NCI-H2107 (cell line): ENCODE measurements around the gene TECPR2.

Source experiments
- DNase-seq: peaks from one replicate; lab custom pipeline; 2025; lab: John Stamatoyannopoulos, UW

Gene TECPR2

DNA sequence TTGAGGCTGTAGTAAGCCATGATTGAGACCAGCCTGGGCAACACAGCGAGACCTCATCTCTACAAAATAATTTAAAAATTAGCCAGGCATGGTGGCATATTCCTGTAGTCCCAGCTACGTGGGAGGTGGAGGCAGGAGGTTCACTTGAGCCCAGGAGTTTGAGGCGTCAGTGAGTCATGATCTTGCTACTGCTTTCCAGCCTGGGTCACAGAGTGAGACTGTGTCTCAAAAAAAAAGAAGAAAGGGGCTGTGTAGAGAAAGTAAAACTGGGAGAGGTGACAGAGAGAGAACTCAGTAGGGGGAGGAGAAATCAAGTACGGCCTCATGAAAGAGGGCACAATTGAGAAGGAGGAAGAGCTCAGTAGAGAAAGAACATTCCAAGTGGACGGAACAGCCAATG, 12.4 kb downstream of the TECPR2 start:
- no peak for DNase-seq

DNA sequence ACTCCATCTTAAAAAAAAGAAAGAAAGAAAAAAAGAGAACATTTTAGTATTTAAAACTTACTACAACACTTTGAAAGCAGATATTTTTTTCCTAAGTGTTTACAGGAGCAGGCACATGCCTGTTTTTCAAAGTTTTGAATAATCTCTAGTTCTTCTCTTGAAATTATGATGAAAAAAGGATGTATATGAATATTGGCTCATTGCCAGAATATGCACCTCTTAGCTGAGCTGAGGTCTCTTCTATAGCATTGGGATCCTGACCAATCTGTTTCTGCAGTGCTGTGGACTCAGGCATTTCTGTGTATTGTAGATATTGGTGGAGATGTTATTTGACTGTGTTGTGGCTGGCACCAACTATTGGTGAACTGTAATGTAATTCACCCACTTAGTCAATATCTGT, 15.0 kb downstream of the TECPR2 start:
- DNase-seq, result no peak

DNA sequence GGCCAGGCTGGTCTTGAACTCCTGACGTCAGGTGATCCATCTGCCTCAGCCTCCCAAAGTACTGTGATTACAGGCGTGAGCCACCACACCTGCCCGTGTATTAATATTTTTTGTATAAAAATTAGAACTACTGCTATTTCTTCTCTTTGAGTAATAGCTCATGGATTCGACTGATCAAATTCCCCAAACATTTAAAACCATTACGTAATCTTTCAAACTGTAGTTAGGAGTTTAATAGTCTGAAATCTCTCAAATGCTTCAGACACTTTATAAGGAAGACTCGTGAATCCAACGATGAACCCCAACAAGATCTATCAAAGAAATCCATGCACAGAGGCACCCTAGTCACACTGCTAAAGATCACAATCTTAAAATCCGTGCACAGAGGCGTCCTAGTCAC, 16.1 kb downstream of the TECPR2 start:
- no peak for DNase-seq

DNA sequence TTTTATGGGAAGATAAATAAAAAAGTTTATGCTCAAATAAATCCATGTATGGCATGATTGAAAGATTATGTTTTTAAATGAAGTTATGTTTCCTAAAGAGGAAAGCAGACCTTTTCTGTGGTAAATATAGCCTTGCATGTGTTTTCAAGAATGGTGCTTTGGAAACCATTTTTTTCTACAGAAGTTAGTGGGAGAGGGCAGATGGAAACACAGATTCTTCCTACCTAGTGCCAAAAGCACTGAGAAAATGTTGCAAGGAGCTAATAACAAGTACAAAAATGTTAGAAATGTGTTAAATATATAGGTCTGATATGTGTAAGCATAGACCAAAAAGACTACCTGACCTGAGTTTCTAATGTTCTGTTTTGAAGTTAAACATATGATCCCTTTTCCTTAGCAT, 24.3 kb downstream of the TECPR2 start:
- no peak for DNase-seq

DNA sequence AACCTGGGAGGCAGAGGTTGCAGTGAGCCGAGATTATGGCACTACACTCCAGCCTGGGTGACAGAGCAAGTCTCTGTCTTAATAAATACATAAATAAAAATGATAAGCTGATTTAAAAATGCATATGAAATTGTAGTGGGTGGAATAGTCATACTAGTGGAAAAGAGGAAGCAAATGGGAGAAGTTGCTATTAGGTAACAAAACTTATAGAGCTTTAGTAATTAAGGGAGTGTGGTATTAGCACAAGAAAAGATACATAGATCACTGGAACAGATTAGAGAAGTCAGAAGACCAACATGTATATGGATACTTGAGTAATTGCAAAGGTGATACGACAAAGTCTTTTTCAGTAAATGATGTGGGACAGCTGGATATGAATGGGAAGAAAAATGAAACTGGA, 26.5 kb downstream of the TECPR2 start:
- no peak for DNase-seq

DNA sequence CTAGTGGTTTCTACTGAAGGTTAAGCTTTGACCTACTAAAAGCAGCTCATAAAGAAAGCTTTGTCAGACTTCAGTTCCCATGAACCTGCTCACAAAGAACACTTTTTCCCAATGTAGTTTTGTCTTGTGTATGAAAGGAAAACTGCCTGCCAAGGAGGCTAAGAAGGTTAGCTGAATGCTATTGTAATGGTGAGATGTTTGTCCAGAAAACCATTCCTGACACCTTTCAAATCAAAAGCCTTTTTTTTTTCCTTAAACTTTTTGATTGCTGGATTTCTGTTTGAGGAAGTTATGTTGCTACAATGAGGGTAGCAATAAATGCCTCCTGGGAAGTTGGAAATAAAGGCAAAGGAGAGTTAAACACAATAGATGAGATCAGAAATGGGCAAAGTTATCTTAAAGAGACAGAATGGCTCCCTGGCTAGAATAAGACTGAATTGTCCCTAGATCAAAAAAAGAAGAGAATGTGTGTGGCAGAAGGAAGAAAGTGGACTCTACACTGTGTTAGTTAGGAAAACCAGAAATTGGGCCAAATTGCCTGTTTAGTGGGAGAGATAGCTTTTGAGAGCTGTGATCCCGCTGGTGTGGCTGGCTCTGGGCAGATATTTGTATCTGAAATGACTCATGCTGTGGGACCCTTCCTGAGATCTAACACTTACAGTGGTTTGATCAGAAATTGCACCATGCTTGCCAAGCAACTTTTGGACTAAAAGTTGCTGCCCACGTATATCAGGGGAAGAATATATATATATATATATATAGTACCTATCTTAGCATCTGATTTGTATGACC, 27.5 kb downstream of the TECPR2 start:
- no peak for DNase-seq

DNA sequence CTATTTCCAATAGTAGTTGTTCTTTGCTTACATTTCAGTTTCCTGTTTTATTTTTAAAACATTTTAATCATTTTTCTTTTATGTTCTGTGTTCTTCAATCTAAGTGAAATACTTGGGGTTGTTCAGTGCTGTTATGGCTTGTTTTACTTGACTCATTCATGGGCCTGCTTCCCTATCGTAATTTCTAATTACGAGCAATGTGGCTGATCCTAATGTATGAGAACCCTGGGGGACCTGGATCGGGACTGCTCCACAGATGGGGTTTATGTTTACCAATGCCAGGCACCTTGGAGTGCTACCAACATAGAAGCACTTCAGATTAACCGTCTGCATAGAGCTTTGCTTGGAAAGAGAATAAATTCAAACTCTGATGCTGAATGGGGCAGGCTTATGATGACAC, 29.8 kb downstream of the TECPR2 start:
- DNase-seq, result no peak

DNA sequence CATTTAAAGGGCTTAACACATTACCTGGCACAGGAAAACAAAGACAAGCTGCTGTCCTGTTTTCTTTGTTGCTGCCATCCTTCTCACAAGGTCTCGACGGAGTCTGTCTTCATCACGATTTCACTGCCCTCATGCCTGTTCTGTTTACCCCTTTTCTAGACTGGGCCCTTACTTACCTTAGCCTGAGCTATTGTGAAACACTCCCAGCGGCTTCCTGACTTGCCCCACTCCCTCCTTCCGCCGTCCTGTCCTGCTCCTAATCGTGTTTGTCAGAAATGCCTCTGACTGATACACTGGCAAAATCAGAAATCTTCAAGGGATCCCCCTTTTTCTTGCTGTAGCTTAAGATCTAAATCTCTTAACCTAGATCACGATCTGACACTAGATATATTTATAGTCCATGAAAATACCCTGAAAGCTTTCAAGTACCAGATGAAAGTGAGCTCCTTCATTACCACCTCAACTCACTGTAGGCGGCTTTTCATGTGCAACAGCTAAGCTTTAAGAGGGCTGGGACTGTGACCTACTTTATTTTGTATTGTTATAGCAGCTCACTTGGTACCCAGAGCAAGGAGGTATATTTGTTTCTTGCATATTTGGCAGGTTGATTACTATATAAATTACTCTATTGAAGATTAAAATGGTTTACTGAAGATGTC, 32.1 kb downstream of the TECPR2 start:
- DNase-seq, result no peak

DNA sequence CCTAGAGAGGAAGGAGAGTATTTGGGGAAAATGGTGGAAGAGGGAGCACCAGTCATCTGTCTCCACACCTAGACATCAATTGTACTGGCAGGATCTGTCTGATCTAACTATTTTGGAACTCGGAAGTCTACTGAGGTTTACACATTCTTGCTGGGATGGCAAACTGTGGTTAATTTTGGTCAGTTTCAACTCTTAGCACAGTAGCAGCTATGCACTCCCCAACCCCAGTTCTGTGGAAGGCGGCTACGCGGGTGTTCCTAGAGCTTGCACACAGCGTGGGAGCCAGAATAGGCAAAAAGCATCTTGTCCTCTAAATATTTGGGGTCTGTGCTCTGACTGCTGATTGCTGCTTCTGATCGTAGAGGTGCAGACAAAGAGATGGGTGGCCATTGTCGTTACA, 33.8 kb downstream of the TECPR2 start:
- no peak for DNase-seq

DNA sequence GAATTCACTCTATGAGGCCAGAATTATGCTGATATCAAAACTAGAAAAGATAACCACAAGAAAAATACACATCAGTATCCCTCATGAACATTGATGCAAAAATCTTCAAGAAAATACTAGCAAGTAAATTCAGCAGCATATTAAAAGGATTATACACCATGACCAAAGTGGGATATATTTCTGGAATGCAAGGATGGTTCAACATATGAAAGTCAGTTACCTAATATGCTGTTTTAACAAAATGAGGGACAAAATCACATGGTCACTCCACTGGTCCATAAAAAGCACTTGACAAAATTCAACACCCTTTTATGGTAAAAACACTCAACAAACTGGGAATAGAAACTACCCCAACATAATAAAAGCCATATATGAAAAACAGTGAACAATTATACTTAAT, 40.3 kb downstream of the TECPR2 start:
- no peak for DNase-seq

DNA sequence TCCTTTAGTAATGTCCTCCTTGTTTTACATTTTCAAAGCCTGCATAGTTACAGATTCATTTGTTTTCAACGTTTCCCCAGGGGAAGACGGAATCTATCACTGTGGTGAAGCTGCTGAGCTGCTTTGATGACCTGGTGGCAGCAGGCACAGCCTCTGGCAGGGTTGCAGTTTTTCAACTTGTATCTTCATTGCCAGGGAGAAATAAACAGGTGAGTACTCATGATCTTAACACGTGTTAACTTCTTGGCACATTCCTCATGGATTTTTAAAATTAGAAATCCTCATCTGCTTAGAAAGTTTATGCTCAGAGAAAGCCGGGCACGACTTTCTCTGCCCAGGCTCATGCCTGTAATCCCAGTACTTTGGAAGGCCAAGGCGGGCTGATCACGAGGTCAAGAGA, 44.5 kb downstream of the TECPR2 start:
- DNase-seq, result no peak

DNA sequence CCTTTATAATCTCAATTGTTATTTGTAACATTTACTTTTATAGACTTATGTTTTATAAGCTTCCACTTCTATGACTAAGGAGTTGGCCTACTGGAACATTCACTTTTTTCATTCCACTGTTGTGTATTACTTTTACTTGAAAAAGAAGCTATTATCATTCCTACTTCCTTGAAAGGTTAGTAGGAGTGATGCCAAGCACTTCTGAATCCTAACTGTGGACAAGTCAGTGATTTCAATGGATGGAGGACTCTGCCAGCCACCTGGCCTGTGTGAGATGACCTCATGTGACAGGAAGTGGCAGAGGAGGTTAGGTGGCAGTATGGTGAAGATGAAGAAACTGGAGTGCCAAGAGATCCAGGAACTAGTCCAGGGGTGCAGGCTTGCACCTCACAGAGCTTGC, 46.0 kb downstream of the TECPR2 start:
- DNase-seq, result no peak

DNA sequence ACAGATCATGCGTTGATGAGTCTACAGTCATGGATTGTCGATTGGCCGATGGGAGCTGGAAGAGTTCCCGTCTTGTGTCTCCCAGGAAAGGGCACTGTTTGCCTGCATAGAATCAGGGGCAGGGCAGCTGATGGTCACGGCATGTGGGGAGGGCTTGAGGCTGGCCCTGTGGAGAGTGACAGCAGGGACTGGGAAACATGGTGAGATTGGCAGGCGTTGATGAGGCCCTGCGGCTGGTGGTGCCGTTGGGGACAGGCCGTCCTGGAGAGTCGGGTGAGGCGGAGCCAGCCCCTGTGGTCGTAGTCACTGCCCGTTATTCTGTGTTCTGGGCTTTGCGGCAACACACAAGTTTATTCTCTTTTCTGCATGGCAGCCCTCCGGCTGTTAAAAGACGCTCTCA, 52.9 kb downstream of the TECPR2 start:
- no peak for DNase-seq

DNA sequence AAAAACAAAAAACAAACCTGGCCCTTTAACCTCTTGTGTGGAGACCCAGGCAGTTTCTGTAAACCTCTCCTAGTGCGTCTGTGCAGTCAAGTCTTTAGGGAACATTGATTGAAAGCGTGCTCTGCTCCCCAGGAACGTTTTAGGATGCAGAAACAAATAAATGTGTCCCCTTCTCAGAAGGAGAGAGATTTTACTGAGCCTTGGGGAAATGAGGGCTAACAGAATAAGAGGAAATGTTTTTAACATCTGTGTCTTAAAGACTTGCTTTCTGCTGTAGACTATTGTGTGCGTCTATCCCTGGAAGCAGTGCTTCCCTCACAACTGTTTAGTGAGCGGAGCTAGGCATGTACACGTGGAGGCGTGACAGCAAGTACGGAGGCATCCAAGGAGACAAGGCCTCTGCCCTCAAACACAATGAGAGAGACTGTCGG, 54.3 kb downstream of the TECPR2 start:
- DNase-seq, result no peak

DNA sequence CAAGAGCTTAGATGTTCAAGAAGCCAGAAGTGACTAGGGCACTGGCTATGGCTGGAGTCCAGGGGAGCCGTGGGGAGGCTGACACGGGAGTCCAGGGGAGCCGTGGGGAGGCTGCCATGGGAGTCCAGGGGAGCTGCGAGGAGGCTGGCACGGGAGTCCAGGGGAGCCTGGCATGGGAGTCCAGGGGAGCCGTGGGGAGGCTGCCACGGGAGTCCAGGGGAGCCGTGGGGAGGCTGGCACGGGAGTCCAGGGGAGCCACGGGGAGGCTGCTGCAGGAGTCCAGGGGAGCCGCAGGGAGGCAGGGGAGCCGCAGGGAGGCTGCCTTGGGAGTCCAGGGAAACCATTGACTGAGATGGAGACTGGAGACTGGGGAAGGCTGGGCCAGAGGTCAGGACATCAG, 54.9 kb downstream of the TECPR2 start:
- no peak for DNase-seq

DNA sequence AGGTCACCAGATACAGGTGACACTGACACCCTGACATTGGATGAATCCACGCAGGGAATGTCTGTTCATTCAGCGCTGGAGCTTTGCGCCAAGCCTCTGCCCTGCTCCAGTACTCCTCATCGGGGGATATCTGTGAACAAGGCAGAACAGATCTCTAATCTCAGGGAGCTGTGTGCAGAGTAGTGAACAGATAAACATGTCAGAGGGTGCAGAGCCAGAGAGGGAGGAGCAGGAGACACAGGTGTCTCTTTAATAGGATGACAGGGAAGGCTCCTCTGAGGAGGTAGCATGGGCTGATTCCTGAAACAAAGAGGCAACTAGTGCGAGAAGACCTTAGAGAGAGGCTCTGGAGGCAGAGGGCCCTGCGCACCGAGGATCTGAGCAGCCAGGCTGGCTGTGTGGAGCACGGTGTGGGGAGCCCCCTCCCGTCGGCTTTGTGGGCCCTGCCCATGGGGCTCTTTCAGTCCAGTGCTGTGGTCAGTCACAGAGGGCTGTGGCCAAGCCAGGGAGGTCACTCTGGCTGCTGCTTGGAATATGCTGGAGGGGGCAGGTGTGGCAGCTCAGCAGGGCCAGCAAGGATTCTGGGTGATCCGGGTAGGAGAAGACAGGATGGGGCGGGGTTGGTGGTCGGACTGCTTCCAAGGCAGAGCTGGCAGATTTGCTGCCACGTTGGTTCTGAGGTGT, 55.6 kb downstream of the TECPR2 start:
- DNase-seq, result no peak

DNA sequence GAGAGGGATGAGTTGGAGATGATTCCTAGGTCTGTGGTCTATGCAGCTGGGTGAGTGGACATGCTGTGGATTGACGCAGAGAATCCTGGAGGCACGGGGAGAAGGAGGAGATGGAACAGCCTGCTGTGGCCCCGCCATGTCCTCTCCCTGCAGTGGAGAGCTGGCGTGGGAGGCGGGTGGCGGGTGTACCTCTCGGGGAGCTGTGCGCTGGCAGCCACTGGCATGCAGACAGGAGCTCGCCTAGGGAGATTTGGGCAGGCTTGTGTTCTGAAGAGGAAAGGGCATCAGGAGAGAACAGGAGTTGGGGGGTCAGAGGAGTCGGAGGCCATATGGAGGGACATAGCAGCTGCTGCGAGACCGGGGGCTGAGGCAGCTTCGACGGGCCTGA, 56.1 kb downstream of the TECPR2 start:
- no peak for DNase-seq

DNA sequence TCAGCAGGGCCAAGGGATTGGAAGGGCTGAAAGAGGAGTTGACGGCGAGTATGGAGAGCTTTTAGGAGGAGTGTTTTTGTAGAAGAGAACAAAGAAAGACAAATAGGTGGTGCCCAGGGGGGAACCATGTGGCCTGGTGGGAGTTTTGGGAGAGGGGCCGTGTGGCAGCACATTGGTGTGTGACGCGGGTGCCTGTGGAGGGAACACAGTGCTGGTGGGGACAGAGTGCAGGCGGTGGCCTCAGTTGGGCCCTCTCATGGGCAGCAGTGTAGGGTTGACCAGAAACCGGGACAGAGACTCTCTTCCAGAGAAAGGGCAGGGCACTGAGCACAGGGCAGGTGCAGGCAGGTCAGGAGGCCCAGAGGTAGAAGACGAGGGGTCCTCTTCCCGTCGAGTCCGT, 56.5 kb downstream of the TECPR2 start:
- no peak for DNase-seq

DNA sequence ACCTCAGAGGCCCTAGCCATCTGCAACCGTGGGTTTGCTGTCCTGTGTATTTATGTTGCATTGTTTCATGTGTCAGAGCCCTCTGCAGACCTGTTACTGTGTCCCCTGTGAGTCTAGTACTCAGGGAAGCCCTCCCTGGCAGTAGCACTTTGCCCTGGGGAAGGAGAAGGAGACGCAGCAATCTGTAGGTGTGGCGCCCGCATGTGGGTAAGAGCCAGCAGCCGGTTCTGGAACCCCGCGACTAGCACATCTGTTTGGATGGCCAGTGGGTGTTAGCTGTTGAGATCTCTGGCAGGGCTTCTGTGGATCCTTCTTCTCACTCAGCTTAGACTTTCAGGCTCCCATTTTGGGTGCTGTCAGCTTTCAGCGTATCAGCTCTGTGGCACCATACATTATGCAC, 57.0 kb downstream of the TECPR2 start:
- no peak for DNase-seq

DNA sequence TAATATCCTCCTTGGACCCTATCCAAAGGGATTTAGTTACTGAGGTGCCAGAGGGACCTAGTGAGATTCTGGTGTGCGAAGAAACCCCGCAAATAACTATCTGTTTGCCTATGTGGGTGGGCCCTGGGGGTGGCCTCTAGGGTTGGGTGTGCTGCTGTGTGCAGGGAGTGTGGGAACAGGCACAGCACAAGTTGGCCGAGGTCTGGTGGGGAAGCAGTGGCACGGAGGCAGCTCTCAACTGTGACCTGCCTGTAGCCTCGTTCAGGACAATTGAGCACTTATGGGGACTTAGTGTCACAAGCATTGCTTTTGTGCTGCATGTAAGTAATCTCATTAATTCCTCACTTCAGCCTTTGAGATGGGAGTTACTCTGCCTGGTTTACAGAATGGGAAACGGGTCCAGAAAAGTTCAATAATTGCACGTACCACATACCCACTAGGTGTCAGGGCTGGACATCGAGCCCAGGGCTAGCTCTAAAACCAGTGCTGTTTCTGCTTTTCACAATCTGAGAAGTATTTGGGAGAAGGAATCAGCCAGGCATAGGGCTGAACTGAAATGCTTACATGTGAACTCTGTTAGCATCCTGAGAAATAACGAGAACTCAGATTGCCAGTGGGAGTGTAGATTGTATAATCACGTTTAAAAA, 58.8 kb downstream of the TECPR2 start:
- DNase-seq, result no peak

DNA sequence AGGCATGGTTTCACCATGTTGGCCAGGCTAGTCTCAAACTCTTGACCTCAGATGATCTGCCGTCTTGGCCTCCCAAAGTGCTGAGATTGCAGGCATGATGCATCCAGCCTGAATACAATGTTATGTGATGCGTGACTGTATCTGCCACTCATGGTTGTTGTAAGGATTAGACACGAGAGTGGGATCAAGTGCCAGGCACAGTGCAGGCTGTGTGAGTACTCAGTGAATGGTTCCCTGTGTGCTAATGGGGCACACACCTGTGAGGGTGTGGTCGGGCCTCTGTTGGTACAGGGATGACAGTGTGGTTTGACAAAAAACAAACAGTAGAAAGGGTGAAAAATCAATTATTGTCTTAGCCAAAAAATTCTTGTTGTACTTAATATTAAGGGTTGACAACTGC, 61.8 kb downstream of the TECPR2 start:
- DNase-seq, result no peak

DNA sequence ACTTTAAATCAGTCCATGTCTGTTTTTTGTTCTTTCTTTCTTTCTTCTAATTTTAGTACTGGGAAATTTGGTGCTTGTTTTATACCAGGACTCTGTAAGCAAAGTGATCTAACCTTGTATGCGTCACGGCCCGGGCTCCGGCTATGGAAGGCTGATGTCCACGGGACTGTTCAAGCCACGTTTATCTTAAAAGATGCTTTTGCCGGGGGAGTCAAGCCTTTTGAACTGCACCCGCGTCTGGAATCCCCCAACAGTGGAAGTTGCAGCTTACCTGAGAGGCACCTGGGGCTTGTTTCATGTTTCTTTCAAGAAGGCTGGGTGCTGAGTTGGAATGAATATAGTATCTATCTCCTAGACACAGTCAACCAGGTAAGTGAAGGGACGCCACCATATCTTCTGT, 62.2 kb downstream of the TECPR2 start:
- no peak for DNase-seq

DNA sequence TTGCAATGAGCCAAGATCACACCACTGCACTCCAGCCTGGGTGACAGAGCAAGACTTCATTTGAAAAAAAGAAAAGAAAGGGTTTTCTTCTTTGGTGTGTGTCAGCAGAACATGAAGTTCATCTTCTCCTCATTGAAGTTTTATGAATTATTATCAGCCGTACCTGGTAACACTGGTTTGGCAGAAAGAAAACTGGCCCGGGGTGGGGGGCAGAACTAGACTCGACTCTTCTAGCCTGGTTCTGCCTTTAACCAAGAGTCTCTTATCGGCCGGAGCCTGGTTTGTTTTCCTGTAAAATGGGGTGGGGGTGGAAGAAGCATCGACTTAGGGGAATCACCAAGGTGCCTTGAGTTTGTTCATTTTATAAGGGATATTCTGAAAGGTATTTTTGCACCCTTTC, 64.1 kb downstream of the TECPR2 start:
- DNase-seq, result no peak
